H1 (cell line): ENCODE data around the gene ARMC9. TPM values are rescaled to one million over a fixed set of nuclear protein-coding genes. Genes with fewer than 3 reads are reported as not detected.

ENCODE experiments used
- CTCF ChIA-PET: fragments of 300-600 bp; sonication (Branson Sonifier 250); formaldehyde crosslinking; loops from one replicate; lab custom pipeline; 2021; ENCODE audit not compliant: partially characterized antibody; lab: Charles Lee
- POLR2A ChIA-PET: fragments of 300-600 bp; sonication (Branson Sonifier 250); formaldehyde crosslinking; loops from one replicate; lab custom pipeline; 2021; ENCODE audit warnings: inconsistent platforms; ENCODE audit not compliant: partially characterized antibody; lab: Charles Lee
- DNase-seq, 2 experiments: peaks; one replicate each; pipeline versions ENCODE4 v3.0.0 to v3.0.0-alpha.2; 2010 to 2022; ENCODE audit warnings: low spot score in 2 of 2, low read depth in 1 of 2, mixed read lengths in 1 of 2
- FAIRE-seq: peaks from 2 replicates; lab custom pipeline; 2011; peaks lifted over from hg19 to GRCh38; lab: Jason Lieb, UNC
- H2AFZ ChIP-seq: 2 replicates; pipeline ENCODE4 v1.8.1; 2012; ENCODE audit warnings: low read length, inconsistent platforms
- H2AK5ac ChIP-seq: 2 replicates; pipeline ENCODE4 v1.6.1; 2013; ENCODE audit warnings: low read depth, low read length
- H2BK120ac ChIP-seq: replicated peaks from 2 replicates; pipeline ENCODE3; 2013; ENCODE audit warnings: low read depth, low read length, inconsistent platforms
- H2BK12ac ChIP-seq: 2 replicates; pipeline ENCODE4 v1.6.1; 2013; ENCODE audit warnings: low read depth, low read length
- H2BK15ac ChIP-seq: 2 replicates; pipeline ENCODE4 v1.6.1; 2013; ENCODE audit warnings: low read length
- H2BK20ac ChIP-seq: 2 replicates; pipeline ENCODE4 v1.6.1; 2013; ENCODE audit warnings: low read length
- H2BK5ac ChIP-seq: 2 replicates; pipeline ENCODE4 v1.6.1; 2013; ENCODE audit warnings: low read depth, low read length
- H3K14ac ChIP-seq: 2 replicates; pipeline ENCODE4 v1.6.1; 2013; ENCODE audit warnings: inconsistent platforms; ENCODE audit not compliant: insufficient read length
- H3K18ac ChIP-seq: 2 replicates; pipeline ENCODE4 v1.6.1; 2013; ENCODE audit warnings: low read length; ENCODE audit errors: extremely low read depth
- H3K23ac ChIP-seq: 2 replicates; pipeline ENCODE4 v1.6.1; 2013; ENCODE audit warnings: inconsistent platforms; ENCODE audit not compliant: insufficient read length
- H3K23me2 ChIP-seq: 2 replicates; pipeline ENCODE4 v1.6.1; 2013; ENCODE audit warnings: low read depth, low read length
- H3K27ac ChIP-seq: 2 replicates; pipeline ENCODE4 v1.6.1; 2011; ENCODE audit warnings: low read depth, low read length, inconsistent platforms
- H3K27me3 ChIP-seq, 4 experiments: replicated peaks in 1 of 4; 1 replicate in 1 of 4; 2 replicates in 3 of 4; pipeline versions ENCODE4 v1.6.1 to v1.8.1; 2011 to 2013; ENCODE audit warnings: low read length in 3 of 4, mild to moderate bottlenecking in 3 of 4, inconsistent platforms in 2 of 4, mixed read lengths in 2 of 4, moderate library complexity in 1 of 4; ENCODE audit not compliant: control insufficient read depth in 3 of 4, insufficient read depth in 3 of 4; ENCODE audit errors: extremely low read depth in 1 of 4
- H3K36me3 ChIP-seq, 4 experiments: 2 replicates each; pipeline versions ENCODE4 v1.6.1 to v1.8.1; 2011 to 2013; ENCODE audit warnings: mild to moderate bottlenecking in 4 of 4, low read length in 3 of 4, moderate library complexity in 2 of 4, control low read depth in 1 of 4, inconsistent platforms in 1 of 4; ENCODE audit not compliant: insufficient read depth in 4 of 4, control insufficient read depth in 2 of 4
- H3K4ac ChIP-seq: replicated peaks from 2 replicates; pipeline ENCODE3; 2013; ENCODE audit warnings: low read length, low read depth, mixed read lengths, inconsistent platforms; ENCODE audit not compliant: insufficient read length
- H3K4me1 ChIP-seq, 4 experiments: replicated peaks in 1 of 4; 1 replicate in 1 of 4; 2 replicates in 3 of 4; pipeline versions ENCODE4 v1.6.1 to v1.8.1; 2011 to 2013; ENCODE audit warnings: low read length in 3 of 4, inconsistent platforms in 2 of 4, mixed read lengths in 1 of 4; ENCODE audit not compliant: insufficient read depth in 4 of 4, control insufficient read depth in 3 of 4
- H3K4me2 ChIP-seq, 2 experiments: 2 replicates each; pipeline versions ENCODE4 v1.6.1 to v1.8.1; 2011 to 2013; ENCODE audit warnings: low read depth in 2 of 2, low read length in 2 of 2, control low read depth in 1 of 2, inconsistent platforms in 1 of 2, mild to moderate bottlenecking in 1 of 2; ENCODE audit not compliant: insufficient read depth in 1 of 2
- H3K4me3 ChIP-seq, 4 experiments: fragments of 200-600, 300-600 bp in 1 of 4; sonication (generic), shearing (Covaris generic), sonication (Bioruptor Twin) in 1 of 4; 2 replicates each; pipeline versions ENCODE4 v1.5.1 to v1.8.1; 2011 to 2016; ENCODE audit warnings: low read length in 4 of 4, low read depth in 3 of 4, control low read depth in 2 of 4, inconsistent platforms in 2 of 4, mild to moderate bottlenecking in 2 of 4, mixed read lengths in 1 of 4, moderate library complexity in 1 of 4; ENCODE audit not compliant: insufficient read depth in 2 of 4; ENCODE audit errors: extremely low read depth in 1 of 4
- H3K56ac ChIP-seq: replicated peaks from 2 replicates; pipeline ENCODE3; 2013; ENCODE audit warnings: low read depth, mild to moderate bottlenecking, mixed read lengths, low read length, inconsistent platforms; ENCODE audit not compliant: insufficient read length
- H3K79me1 ChIP-seq: 2 replicates; pipeline ENCODE4 v1.6.1; 2013; ENCODE audit warnings: low read depth, low read length, control low read depth
- H3K79me2 ChIP-seq, 2 experiments: 2 replicates each; pipeline versions ENCODE4 v1.6.1 to v1.8.1; 2012 to 2013; ENCODE audit warnings: low read length in 2 of 2, mild to moderate bottlenecking in 2 of 2, inconsistent platforms in 1 of 2; ENCODE audit not compliant: insufficient read depth in 2 of 2, control insufficient read depth in 1 of 2
- H3K9ac ChIP-seq, 4 experiments: replicated peaks in 1 of 4; 1 replicate in 1 of 4; 2 replicates in 3 of 4; pipeline versions ENCODE4 v1.6.1 to v1.8.1; 2011 to 2013; ENCODE audit warnings: low read depth in 3 of 4, low read length in 3 of 4, control low read depth in 2 of 4, mild to moderate bottlenecking in 2 of 4, moderate library complexity in 2 of 4, inconsistent platforms in 1 of 4; ENCODE audit errors: extremely low read depth in 1 of 4
- H3K9me3 ChIP-seq, 2 experiments: 2 replicates each; pipeline versions ENCODE4 v1.6.1 to v1.8.1; 2012 to 2013; ENCODE audit warnings: mild to moderate bottlenecking in 2 of 2, moderate library complexity in 2 of 2, control low read depth in 1 of 2, inconsistent platforms in 1 of 2, low read depth in 1 of 2, low read length in 1 of 2, mixed read lengths in 1 of 2; ENCODE audit not compliant: insufficient read depth in 2 of 2
- H4K20me1 ChIP-seq, 2 experiments: replicated peaks in 1 of 2; 2 replicates each; pipeline versions ENCODE3 to v1.8.1; 2011 to 2013; ENCODE audit warnings: inconsistent platforms in 2 of 2, low read length in 2 of 2, mild to moderate bottlenecking in 1 of 2; ENCODE audit not compliant: insufficient read depth in 2 of 2, control insufficient read depth in 1 of 2
- H4K5ac ChIP-seq: 2 replicates; pipeline ENCODE4 v1.6.1; 2013; ENCODE audit warnings: low read length, low read depth, mixed read lengths, inconsistent platforms; ENCODE audit not compliant: insufficient read length
- H4K8ac ChIP-seq: 2 replicates; pipeline ENCODE4 v1.8.0; 2013; ENCODE audit warnings: mild to moderate bottlenecking, moderate library complexity, low read length, inconsistent platforms; ENCODE audit not compliant: insufficient read depth; ENCODE audit errors: extremely low read depth
- H4K91ac ChIP-seq: replicated peaks from 2 replicates; pipeline ENCODE3; 2013; ENCODE audit warnings: low read length, mixed read lengths, inconsistent platforms; ENCODE audit not compliant: insufficient read length
- BRCA1 ChIP-seq: IDR thresholded peaks from 2 replicates; pipeline ENCODE4 v1.6.1; 2012; ENCODE audit warnings: low read depth, low read length, improper control_type of control experiment
- CBX5 ChIP-seq: fragments of 300-800, 300-1000 bp; sonication (generic); IDR thresholded peaks from 2 replicates; pipeline ENCODE4 v1.7.1; 2016; ENCODE audit warnings: antibody characterized with exemption, low read length, low read depth
- CHD2 ChIP-seq: IDR thresholded peaks from 2 replicates; pipeline ENCODE4 v1.6.1; 2012; ENCODE audit warnings: low read length, improper control_type of control experiment
- FOSL1 ChIP-seq: IDR thresholded peaks from 2 replicates; pipeline ENCODE4 v1.6.1; 2011; ENCODE audit warnings: mild to moderate bottlenecking, low read depth, low read length, moderate library complexity; ENCODE audit not compliant: insufficient read depth
- KDM4A ChIP-seq: IDR thresholded peaks from one replicate; pipeline ENCODE4 v1.7.1; 2012; ENCODE audit warnings: low read depth, mild to moderate bottlenecking, moderate library complexity, low read length, inconsistent platforms; ENCODE audit not compliant: severe bottlenecking
- SP4 ChIP-seq: IDR thresholded peaks from 2 replicates; pipeline ENCODE4 v1.6.1; 2012; ENCODE audit warnings: low read length, inconsistent platforms
- WGBS, 2 experiments: shearing (Covaris generic) in 1 of 2; methylation state at CpG; one replicate each; pipeline versions ENCODE4 v1.1.6 to v1.1.7; 2013 to 2015; ENCODE audit warnings: low lambda C conversion rate in 2 of 2, mixed read lengths in 2 of 2, inconsistent platforms in 1 of 2, low coverage in 1 of 2, missing lambda C conversion rate in 1 of 2; ENCODE audit not compliant: insufficient replicate concordance in 2 of 2, insufficient coverage in 1 of 2, insufficient read length in 1 of 2; ENCODE audit errors: extremely low coverage in 1 of 2, missing lambda C conversion rate in 1 of 2; 5-methylcytosine and 5-hydroxymethylcytosine counted together
- polyA plus RNA-seq, 7 experiments: library from polyadenylated mRNA; depleted of rRNA in 3 of 7; stranded (reverse) in 5 of 7; unstranded in 2 of 7; fragments of >200 nt in 5 of 7; fragments of 200-250 nt in 2 of 7; gene quantifications; 1 replicate in 5 of 7; 2 replicates in 1 of 7; 4 replicates in 1 of 7; pipeline versions ENCODE4 v1.2.1 to v1.2.3, GENCODE V29; 2011 to 2013; ENCODE audit warnings: missing spikeins in 2 of 7, mixed read lengths in 2 of 7
- total RNA-seq: library from RNA; stranded (reverse); fragmentation: NEBNext Ultra II Directional; extraction: Animal tissue kit (Norgen Biotek cat#: 25700); gene quantifications from 2 replicates; pipeline ENCODE4 v1.2.1, GENCODE V29; 2021

ARMC9 gene
- total and polyA plus RNA-seq, 2 of the 8 experiments (the other 6 are each of a cell fraction or from before 2014, with no cell fraction given), result 23.2 to 36.1 TPM

- Histone ChIP-seq H2BK5ac (no peak overlapping the region), H3K23ac (no peak overlapping the region), H2BK120ac (no peak overlapping the region), H3K36me3 (no peaks in the 10 kb centered on the region), H3K9me3 (no peaks in the 10 kb centered on the region), H3K18ac (no peak overlapping the region), H2AK5ac (no peak overlapping the region), H4K91ac (no peak overlapping the region), H2AFZ (no peak overlapping the region), H2BK12ac (no peak overlapping the region), H3K4me2 (no peak overlapping the region), H3K9ac (no peak overlapping the region), H3K4me3 (no peak overlapping the region), H3K27me3 (no peaks in the 10 kb centered on the region), H3K56ac (no peak overlapping the region), H3K79me1 (no peaks in the 10 kb centered on the region), H3K4ac (no peak overlapping the region), H3K27ac (no peak overlapping the region), H4K20me1 (no peaks in the 10 kb centered on the region), H3K79me2 (no peaks in the 10 kb centered on the region), H3K4me1 (no peaks in the 10 kb centered on the region; a peak in 1 of 7 replicates), H4K5ac (no peak overlapping the region), H2BK15ac (no peak overlapping the region), H2BK20ac (no peak overlapping the region), H3K23me2 (no peaks in the 10 kb centered on the region), H4K8ac (no peak overlapping the region), H3K14ac (no peak overlapping the region)
- DNase-seq (peak in 1 of 2 experiments; percentile 40), FAIRE-seq (no peak)
- CTCF ChIA-PET, result interaction anchor here (0.8 to 3.0 kb wide), 11 partner anchors 9 to 107 kb away, joined by 3 to 28 read pairs (median 6); partner anchors contain the start of gene B3GNT7
- TF ChIP-seq CHD2 (no peak), CBX5 (no peak), SP4 (no peak), FOSL1 (no peak), KDM4A (no peak), BRCA1 (no peak)
- WGBS, 2 experiments, result 92% methylated on average over 6 of the region's 6 CpGs; no CpG with 5 or more reads in 1 of the 2 experiments
- POLR2A ChIA-PET, result interaction anchor here (1.3 to 1.4 kb wide), 2 partner anchors 10 to 145 kb away, joined by 3 read pairs; no protein-coding TSS in a partner anchor
These were observed 108.5 kb downstream of the ARMC9 start for GRCh38 chr2:231306791-231307393.
